ENCODE measurements around the gene C10orf71. TPM values are rescaled to one million over a fixed set of nuclear protein-coding genes. Genes with fewer than 3 reads are reported as not detected.

The C10orf71 gene, protein sequence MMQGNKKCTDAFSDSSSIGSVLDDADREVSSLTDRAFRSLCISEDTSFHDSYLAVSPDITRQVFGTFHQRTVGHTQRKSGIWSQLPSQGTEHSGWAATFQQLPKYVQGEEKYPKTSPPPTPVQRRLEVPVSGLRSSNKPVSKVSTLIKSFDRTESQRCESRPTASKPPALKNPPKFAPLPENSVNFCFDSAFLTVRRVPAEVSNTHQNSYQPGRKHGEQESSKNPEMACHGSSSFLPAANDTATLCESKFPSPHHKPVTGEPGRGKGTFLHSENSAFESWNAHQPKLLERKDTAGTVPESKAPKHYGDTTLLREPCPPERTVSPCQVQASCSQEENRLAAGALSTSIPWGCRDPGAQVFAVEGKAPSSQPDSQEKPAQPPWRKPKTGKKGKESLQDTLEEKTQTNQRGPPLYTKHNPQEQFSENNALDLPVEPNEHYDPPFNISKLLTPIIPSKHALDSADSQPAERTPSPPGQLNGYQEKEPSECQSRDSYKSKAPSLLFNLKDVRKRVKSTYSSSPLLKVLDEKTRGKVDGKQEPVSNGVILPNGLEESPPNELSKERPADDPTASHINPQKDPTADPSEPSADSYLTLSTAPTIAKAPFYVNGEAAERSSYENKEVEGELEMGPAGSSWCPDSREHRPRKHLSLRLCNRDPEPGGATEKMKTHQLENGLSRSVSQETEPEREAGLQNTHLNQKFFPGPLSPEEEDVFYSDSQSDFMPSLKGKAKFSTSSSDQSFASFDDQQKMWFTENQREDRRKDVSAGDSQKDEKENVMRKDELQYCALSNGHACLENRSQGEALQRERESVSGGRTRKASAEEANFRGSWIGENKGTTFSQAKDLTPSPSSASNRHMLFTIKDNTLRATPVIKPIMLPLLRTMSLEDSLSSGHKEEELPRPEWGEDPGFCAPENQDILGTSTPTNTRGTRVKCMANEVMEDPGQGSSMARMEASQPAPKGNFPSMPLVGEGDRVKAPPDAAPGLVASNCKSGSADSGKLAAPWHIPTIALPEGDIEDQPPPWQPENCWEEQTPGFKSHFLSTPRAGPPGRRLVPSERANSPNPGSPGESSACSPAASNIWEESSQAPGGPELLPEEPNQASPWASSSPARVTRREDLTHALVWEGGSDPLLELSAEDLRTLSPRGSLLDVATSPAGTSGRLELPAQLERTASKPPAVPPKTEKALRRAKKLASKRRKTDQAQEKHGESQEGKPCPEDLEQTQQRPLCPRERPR (N-terminal part only)
- total RNA-seq (ENCODE audit: low replicate concordance): not detected in 2 replicates
- long read RNA-seq: 0 reads

DNA sequence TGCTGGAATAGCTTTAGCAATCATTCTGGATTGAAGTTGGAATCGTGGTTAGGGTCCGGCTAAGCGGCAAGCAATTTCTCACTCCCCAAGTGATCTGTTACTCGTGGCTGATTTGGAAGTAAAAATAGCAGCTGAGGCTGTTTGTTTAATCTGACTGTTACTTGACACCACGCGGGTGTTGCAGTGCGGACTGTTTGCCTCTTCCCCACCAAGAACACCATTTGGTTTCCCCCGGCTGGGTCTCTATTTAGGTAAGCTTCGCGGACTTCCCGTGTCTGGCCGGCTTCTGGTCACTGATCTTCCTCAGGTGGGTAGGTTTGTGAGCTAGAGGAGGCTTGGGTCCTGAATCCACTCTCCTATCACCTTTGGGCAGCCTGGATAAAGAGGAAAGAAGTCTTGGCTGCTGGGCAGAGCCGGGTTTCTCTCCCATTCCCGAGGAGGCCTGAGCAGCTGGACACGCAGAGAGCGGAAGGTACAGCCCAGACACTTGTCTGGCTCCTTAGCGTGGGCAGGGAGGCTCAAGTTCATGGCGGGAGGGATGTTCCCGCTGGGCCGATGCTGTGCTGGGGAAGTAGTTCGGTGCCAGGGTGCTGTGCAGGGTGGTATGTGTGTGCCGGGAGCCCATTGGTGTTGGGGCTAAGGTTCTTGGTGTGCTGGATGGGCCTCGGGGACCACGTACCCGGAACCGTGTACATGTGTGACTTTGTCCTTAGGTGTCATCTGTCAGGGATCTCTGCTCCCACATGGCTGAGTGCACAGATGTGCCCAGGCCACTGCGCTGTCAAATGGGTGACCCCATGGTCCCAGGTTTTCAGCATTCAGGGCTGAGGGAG is at the start of gene C10orf71:
C10orf71 (plus strand) TSS at position 188 of the 833 bp plus-strand sequence. CDS start 23,376 bp downstream, outside the sequence.
- TF ChIP-seq, protein P1, sequence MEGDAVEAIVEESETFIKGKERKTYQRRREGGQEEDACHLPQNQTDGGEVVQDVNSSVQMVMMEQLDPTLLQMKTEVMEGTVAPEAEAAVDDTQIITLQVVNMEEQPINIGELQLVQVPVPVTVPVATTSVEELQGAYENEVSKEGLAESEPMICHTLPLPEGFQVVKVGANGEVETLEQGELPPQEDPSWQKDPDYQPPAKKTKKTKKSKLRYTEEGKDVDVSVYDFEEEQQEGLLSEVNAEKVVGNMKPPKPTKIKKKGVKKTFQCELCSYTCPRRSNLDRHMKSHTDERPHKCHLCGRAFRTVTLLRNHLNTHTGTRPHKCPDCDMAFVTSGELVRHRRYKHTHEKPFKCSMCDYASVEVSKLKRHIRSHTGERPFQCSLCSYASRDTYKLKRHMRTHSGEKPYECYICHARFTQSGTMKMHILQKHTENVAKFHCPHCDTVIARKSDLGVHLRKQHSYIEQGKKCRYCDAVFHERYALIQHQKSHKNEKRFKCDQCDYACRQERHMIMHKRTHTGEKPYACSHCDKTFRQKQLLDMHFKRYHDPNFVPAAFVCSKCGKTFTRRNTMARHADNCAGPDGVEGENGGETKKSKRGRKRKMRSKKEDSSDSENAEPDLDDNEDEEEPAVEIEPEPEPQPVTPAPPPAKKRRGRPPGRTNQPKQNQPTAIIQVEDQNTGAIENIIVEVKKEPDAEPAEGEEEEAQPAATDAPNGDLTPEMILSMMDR (conservative IDR thresholded peaks at IDR 0.05): no peak
- Mint-ChIP-seq H3K4me3 (peak within 1 kb of the TSS; percentile 58), H3K4me1 (ENCODE audit: unreplicated experiment) (peaks cover 25% of the 10 kb centered on the region), H3K9me3 (no peaks in the 10 kb centered on the region), H3K36me3 (no peaks in the 10 kb centered on the region), H3K27ac (peak within 1 kb of the TSS; percentile 25), H3K27me3 (peaks cover 22% of the 10 kb centered on the region)
- no peak for DNase-seq (ENCODE audit: extremely low spot score, unreplicated experiment)

DNA sequence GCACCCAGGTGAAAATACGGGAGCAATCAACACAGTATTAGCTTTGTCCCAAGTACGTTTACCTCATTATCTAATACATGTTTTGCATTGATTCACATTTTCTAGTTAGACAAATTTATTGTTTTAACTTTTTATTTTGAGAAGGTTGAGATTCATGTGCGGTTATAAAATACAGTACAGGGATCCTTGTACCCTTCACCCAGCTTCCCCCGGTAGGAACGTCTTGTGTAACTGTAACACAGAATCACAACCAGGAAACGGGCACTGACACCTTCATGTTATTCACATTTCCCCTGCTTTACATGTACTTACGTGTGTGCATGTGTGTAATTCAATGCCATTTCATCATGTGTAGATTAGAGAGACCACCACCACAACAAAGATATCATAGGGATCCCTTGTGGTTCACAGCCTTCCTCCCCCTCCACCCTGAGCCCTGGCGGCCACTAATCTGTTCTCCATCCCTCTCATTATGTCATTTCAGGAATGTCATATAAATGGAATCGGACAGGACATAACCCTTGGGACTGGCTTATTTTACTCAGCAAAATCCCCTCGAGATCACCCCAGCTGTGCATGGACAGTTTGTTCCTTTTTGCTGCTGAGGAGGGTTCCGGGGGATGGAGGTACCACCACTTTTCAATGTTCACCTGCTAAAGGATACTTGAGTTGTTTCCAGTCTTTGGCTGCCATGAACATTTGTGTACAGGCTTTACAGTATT is 46.5 kb upstream of the C10orf71 start:
- TF ChIP-seq, protein P1 (conservative IDR thresholded peaks at IDR 0.05): no peak
- DNase-seq (ENCODE audit: extremely low spot score, unreplicated experiment): no peak
- Mint-ChIP-seq H3K4me1 (ENCODE audit: unreplicated experiment) (no peaks in the 10 kb centered on the region), H3K9me3 (no peaks in the 10 kb centered on the region), H3K27ac (no peak overlapping the region), H3K27me3 (peaks cover 13% of the 10 kb centered on the region), H3K4me3 (no peak overlapping the region), H3K36me3 (no peaks in the 10 kb centered on the region)

DNA sequence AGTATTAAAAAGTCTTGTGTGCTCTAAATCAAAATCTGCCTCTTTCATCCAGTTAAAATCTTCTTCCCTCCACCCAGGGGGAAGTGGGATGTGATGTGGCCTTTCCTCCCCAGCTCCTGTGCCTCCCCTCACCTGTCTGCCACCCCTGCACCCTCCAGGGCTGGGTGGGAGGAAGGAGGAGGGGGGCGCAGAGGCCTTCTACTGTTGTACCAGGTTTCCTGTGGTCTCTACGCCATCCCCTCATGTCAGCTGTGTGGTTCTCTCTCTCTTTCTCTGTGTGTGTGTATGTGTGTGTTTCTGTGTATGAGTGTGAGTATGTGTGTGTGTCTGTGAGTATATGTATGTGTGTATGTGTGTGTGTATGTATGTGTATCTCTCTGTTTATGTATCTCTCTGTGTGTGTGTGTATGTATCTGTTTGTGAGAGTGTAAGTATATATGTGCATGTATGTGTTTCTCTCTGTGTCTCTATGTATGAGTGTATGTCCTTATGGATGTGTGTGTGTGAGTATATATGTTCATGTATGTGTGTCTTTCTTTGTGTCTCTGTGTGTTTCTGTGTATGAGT is 45.5 kb upstream of the C10orf71 start:
- Mint-ChIP-seq H3K27ac (no peak overlapping the region), H3K4me1 (ENCODE audit: unreplicated experiment) (no peaks in the 10 kb centered on the region)
- no peak for DNase-seq (ENCODE audit: extremely low spot score, unreplicated experiment)

DNA sequence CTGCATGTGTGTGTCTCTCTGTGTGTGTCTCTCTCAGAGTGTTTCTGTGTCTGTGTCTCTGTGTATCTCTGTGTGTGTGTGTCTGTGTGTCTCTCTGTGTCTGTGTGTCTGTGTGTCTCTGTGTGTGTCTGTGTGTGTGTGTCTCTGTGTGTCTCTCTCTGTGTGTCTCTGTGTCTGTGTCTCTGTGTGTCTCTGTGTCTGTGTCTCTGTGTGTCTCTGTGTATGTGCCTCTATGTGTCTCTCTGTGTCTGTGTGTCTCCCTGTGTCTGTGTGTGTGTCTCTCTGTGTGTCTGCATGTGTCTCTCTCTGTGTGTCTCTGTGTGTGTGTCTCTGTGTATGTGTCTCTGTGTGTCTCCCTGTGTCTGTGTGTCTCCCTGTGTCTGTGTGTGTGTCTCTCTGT is 44.8 kb upstream of the C10orf71 start:
- H3K4me3 Mint-ChIP-seq: no peak overlapping the region
- no peaks in the 10 kb centered on the region for H3K9me3 Mint-ChIP-seq
- H3K4me1 Mint-ChIP-seq (ENCODE audit: unreplicated experiment): no peaks in the 10 kb centered on the region
- TF ChIP-seq, protein P1 (conservative IDR thresholded peaks at IDR 0.05): no peak
- H3K27ac Mint-ChIP-seq: no peak overlapping the region
- no peaks in the 10 kb centered on the region for H3K36me3 Mint-ChIP-seq
- DNase-seq (ENCODE audit: extremely low spot score, unreplicated experiment): no peak
- peaks cover 13% of the 10 kb centered on the region for H3K27me3 Mint-ChIP-seq

More for the DNA sequence above, 45.5 kb upstream of the C10orf71 start:
- Mint-ChIP-seq H3K27me3 (peaks cover 13% of the 10 kb centered on the region), H3K9me3 (no peaks in the 10 kb centered on the region), H3K4me3 (no peak overlapping the region), H3K36me3 (no peaks in the 10 kb centered on the region)
- TF ChIP-seq, protein P1 (conservative IDR thresholded peaks at IDR 0.05): no peak

Measured in type B pancreatic cell (in vitro differentiated cells).